PC-3 (cell line): ENCODE data around the gene SIN3B.

Experiments used
- CTCF ChIP-seq: fragments of 300-600 bp; sonication (generic); conservative IDR thresholded peaks from 2 replicates; pipeline ENCODE4 v1.5.1; 2017; ENCODE audit warnings: antibody characterized with exemption, low read depth, mild to moderate bottlenecking, low read length
- EZH2 ChIP-seq: fragments of 300-600 bp; sonication (generic); IDR thresholded peaks from one replicate; pipeline ENCODE4 v1.6.1; 2017; ENCODE audit warnings: antibody characterized with exemption, mild to moderate bottlenecking, low read length; ENCODE audit not compliant: unreplicated experiment
- EZH2phosphoT487 ChIP-seq: fragments of 300-600 bp; sonication (generic); IDR thresholded peaks from 2 replicates; pipeline ENCODE4 v1.6.1; 2018; ENCODE audit warnings: mild to moderate bottlenecking, antibody characterized with exemption, low read length, borderline replicate concordance

GRCh38 chr19:16872728-16873127 is 43.5 kb downstream of the SIN3B start:
- TF ChIP-seq CTCF (no peak), EZH2 (no peak), EZH2phosphoT487 (no peak)
